ENCODE results near the gene CGB5.
A peak's percentile ranks its signal among the peaks of the same experiment; 100 is the strongest.
"Not testable (repeated sequence)": the region's sequence is repeated elsewhere in the genome, so short reads cannot be mapped to it uniquely, and the experiment has no call there.

Gene CGB5

GRCh38 chr19:49022116-49022515 is 21.5 kb upstream of the CGB5 start:
- no peak for DNase-seq

DNA sequence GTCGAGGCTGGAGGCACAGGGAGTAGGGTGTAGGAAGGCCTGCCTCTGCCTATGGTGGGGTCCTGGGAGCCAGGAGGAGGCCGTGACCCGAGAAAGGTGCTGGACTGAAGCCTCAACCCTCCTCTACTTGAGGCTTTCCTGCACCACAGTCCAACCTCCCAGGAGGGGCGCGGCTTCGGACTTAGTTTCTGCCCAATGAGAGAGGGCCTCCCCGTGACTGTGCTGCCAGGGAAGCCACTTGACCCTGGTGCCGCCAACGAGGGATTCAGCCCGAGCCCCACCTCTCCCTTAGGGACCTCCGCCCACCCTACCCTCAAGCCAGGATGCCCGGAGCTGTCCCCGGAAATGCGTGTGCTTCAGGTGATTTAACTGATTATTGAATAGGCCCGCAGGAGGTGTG is 19.4 kb upstream of the CGB5 start, which contains the start of gene CGB3:
Gene CGB3, minus strand, starts transcription at position 101 of the 400 bp plus-strand sequence. CDS start 362 bp downstream, outside the sequence.
- DNase-seq: not testable (repeated sequence)

DNA sequence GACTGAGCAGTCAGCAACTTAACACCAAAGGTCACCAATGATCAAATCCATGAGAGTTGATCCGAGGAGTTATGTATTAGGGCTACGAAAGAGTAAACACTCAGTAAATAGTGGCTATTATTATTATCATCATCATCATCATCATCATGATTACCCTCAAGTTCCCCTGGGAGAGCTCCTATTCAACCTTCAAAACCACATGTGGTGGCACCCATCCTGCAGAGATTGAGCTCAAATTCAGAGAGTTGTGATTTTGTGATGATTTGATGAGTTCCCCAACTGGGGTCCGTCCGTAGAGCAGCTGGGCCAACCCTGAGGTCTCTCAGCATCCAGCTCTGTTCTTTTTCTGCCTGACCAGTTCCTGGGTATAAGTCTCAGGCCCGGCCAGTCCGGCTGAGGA is 18.6 kb upstream of the CGB5 start:
- not testable (repeated sequence) for DNase-seq

GRCh38 chr19:49025599-49025998 is 18.0 kb upstream of the CGB5 start:
- DNase-seq: not testable (repeated sequence)

GRCh38 chr19:49028686-49029085 is 15.0 kb upstream of the CGB5 start:
- DNase-seq: not testable (repeated sequence)

GRCh38 chr19:49029749-49030148 is 13.9 kb upstream of the CGB5 start:
- not testable (repeated sequence) for DNase-seq

GRCh38 chr19:49030323-49030722 is 13.3 kb upstream of the CGB5 start:
- DNase-seq: not testable (repeated sequence)

GRCh38 chr19:49031642-49032301 is 11.9 kb upstream of the CGB5 start, which contains the start of gene CGB2:
Gene CGB2 (plus strand): TSS chr19:49031890. CDS start chr19:49032096, 206 bp downstream.
- peak; percentile 57 to 61 for DNase-seq

- DNase-seq: peak in 1 of 2 donors; percentile 40
Observed at GRCh38 chr19:49036815-49037214, 6.8 kb upstream of the CGB5 start, which contains the start of gene CGB1. Gene CGB1 (minus strand): TSS chr19:49036895. CDS start chr19:49036711, 184 bp downstream.

- not testable (repeated sequence) for DNase-seq
Observed at GRCh38 chr19:49038111-49038510, 5.5 kb upstream of the CGB5 start.

DNA sequence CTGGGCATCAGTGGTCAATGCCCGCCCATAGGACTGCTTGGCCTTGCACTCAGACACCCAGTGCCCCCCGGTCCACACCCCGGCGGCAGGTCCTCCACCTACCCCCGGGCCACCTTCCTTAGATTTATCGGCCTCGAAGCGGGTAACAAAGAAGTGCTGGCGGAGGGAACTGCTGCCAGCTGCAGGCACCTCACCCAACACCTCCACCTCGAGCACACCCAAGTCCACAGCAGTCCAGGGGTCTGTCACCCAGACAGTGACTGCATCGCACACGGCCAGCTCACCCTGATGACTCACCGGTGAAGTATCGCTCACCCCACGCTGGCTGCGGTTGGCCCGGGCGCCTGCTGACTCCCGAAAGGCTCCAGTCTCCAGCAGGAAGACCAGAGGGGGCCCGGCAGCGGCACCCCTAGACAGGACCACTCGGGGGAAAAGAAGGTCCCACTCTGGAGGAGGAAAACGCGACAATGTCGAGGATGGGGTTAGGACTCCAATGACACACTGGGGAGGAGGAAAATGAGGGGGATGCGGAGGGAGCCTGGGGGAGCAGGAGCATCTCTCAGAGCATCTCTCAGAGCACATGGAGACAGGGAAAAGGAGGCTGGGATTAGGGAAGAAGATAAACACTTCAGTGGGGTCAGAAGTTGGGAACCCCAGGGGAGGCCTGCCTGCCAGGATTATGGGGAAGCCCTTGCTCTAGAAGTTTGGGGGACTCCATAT is 4.9 kb upstream of the CGB5 start:
- DNase-seq: not testable (repeated sequence)

DNA sequence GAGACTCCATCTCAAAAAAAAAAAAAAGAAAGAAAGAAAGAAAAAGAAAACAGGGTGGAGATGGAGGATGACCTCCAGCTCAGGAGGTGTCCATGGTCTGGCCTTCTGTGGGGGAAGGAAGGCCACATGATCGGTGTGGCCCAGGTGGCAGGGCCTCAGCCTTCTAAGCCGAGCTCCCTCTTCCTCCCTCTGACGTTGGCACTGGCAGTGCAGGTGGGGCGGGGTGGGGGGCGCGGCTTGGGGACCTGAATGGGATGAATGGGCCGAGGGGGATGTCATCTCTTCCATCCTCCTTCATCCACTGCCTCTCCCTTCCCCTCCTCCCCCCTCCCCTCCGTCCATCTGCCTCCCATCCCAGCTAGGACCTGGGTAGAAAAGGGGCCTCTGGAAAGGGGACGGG is 3.9 kb upstream of the CGB5 start:
- DNase-seq: not testable (repeated sequence)

GRCh38 chr19:49042177-49042576 is 1.5 kb upstream of the CGB5 start:
- DNase-seq: no peak

DNA sequence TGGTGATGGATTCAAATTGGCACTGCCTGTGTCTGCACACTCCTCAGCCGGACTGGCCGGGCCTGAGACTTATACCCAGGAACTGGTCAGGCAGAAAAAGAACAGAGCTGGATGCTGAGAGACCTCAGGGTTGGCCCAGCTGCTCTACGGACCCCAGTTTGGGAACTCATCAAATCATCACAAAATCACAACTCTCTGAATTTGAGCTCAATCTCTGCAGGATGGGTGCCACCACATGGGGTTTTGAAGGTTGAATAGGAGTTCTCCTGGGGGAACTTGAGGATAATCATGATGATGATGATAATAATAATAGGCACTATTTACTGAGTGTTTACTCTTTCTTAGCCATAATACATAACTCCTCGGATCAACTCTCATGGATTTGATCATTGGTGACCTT is 982 bp upstream of the CGB5 start:
- DNase-seq: not testable (repeated sequence)

GRCh38 chr19:49049011-49049410 is 5.4 kb downstream of the CGB5 start, which contains the start of gene CGB8:
Gene CGB8 (minus strand): TSS chr19:49049111. CDS start chr19:49048739, 372 bp downstream.
- DNase-seq: not testable (repeated sequence)

DNA sequence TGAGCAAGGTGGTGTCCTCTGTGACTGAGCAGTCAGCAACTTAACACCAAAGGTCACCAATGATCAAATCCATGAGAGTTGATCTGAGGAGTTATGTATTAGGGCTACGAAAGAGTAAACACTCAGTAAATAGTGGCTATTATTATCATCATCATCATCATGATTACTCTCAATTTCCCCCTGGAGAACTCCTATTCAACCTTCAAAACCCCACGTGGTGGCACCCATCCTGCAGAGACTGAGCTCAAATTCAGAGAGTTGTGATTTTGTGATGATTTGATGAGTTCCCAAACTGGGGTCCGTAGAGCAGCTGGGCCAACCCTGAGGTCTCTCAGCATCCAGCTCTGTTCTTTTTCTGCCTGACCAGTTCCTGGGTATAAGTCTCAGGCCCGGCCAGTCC is 6.2 kb downstream of the CGB5 start:
- DNase-seq: not testable (repeated sequence)

GRCh38 chr19:49050376-49051033 is 6.9 kb downstream of the CGB5 start:
- DNase-seq: not testable (repeated sequence)

- DNase-seq: peak; percentile 22 to 53
Observed at GRCh38 chr19:49056101-49056901, 12.7 kb downstream of the CGB5 start.

GRCh38 chr19:49056902-49057596 is 13.4 kb downstream of the CGB5 start:
- DNase-seq: peak in 1 of 2 donors; percentile 17

DNA sequence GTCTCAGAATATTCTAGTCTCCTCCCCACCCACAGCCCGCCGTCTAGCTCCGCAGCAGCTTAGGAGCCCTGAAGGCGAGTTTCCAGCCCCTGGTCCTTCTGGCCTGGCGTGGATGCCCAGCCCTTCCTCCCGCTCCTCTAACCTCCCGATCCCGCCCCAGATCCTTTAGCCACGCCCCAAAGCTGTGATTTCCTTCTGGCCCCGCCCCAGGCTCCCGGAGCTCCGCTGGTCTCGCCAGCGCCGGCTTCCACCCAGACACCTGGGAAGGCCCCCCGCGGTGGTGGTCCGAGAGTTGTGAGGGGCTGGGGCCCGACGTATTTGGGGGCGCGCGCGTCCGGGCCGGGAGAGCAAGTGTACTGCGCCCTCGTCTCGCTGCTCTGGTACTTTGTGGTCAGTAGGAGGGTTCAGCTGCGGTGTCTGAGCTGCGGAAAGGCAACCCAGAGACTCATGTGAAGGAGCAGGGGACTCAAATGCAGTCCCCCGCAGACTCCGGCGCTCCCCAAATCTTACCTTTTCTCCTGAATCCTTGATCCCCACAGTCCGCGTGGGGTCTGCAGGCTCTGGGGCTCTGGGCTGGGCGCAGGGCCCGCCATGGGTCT is 14.1 kb downstream of the CGB5 start, which contains the start of gene CGB7:
Gene CGB7, minus strand, starts transcription at position 114 of the 599 bp plus-strand sequence. CDS start 2,374 bp downstream, outside the sequence.
- peak; percentile 13 to 45 for DNase-seq

- DNase-seq: no peak
Observed at GRCh38 chr19:49058562-49058961, 14.9 kb downstream of the CGB5 start.

All from CD4-positive, alpha-beta T cell treated with Interferon alpha-2 for 1 hour (primary cell).